ENCODE results near the gene AFM.

DNA sequence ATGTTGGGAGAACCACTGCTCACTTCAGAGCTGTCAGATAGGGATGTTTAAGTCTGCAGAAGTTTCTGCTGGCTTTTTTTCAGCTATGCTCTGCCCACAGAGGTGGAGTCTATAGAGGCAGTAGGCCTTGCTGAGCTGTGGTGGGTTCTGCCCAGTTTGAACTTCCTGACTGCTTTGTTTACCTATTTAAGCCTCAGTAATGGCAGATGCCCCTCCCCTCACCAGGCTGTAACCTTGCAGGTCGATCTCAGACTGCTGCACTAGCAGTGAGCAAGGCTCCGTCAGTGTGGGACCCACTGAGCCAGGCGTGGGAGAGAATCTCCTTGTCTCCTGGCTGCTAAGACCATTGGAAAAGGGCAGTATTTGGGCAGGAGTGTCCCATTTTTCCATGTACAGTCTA lies 36.8 kb downstream of the AFM start:
- TF ChIP-seq KDM5A (IDR thresholded peaks at IDR 0.05; ENCODE audit: low read length) (no peak), GABPA (IDR thresholded peaks at IDR 0.05; ENCODE audit: borderline replicate concordance, insufficient read depth, low read length) (no peak), HDAC2 (IDR thresholded peaks at IDR 0.05; ENCODE audit: borderline replicate concordance in 1 of 2, low read depth in 2 of 2, low read length in 2 of 2) (no peak), CHD1 (IDR thresholded peaks at IDR 0.05; ENCODE audit: low read depth, low read length) (no peak), CEBPB (IDR thresholded peaks at IDR 0.05; ENCODE audit: low read depth, low read length) (no peak), SP2 (IDR thresholded peaks at IDR 0.05; ENCODE audit: low read length) (no peak), EZH2 (IDR thresholded peaks at IDR 0.05; ENCODE audit: low read depth, low read length, severe bottlenecking) (no peak), TEAD4 (IDR thresholded peaks at IDR 0.05; ENCODE audit: low read depth, low read length) (no peak), HDAC6 (IDR thresholded peaks at IDR 0.05; ENCODE audit: low read depth, low read length) (no peak)
- TF ChIP-seq, protein P1, sequence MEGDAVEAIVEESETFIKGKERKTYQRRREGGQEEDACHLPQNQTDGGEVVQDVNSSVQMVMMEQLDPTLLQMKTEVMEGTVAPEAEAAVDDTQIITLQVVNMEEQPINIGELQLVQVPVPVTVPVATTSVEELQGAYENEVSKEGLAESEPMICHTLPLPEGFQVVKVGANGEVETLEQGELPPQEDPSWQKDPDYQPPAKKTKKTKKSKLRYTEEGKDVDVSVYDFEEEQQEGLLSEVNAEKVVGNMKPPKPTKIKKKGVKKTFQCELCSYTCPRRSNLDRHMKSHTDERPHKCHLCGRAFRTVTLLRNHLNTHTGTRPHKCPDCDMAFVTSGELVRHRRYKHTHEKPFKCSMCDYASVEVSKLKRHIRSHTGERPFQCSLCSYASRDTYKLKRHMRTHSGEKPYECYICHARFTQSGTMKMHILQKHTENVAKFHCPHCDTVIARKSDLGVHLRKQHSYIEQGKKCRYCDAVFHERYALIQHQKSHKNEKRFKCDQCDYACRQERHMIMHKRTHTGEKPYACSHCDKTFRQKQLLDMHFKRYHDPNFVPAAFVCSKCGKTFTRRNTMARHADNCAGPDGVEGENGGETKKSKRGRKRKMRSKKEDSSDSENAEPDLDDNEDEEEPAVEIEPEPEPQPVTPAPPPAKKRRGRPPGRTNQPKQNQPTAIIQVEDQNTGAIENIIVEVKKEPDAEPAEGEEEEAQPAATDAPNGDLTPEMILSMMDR (IDR thresholded peaks at IDR 0.05; ENCODE audit: control extremely low read depth in 1 of 3, insufficient read depth in 1 of 3, low read depth in 1 of 3, low read length in 3 of 3) = no peak
